Activated CD4-positive, CD25-positive, alpha-beta regulatory T cell treated with anti-CD3 and anti-CD28 coated beads, Interleukin-2, amount 50 U/mL, for 24 hours (primary cell): ENCODE measurements around the gene MIPEP.

Source experiments
- ATAC-seq, 2 donors: fragments of 150-1000 bp; cut with Tn5 transposase; one replicate each; pipeline ENCODE4 v1.10.0; 2021; ENCODE audit warnings: mild to moderate bottlenecking in 1 of 2, moderate library complexity in 1 of 2

MIPEP gene

DNA sequence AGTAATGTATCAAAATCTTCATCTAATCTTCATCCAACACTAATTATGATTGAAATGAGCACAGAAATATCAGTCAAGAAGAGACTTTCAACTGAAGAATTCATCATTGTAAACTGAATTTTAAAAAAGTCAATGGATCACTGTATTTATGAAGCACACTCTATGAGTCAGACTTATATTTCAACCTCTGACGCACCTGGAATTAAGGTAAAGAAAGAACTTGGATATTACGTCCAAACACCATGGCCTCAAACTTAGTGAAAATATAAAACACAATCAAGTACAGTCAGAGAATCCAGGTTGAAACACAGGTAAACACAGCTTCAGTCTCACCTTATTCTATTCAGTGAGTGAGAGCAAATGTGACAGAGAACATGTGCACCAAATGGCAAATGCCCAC is 39.5 kb downstream of the MIPEP start:
- no peak for ATAC-seq

GRCh38 chr13:23848646-23849141 is 40.5 kb downstream of the MIPEP start:
- ATAC-seq = no peak

GRCh38 chr13:23848019-23848418 is 41.2 kb downstream of the MIPEP start:
- no peak for ATAC-seq

DNA sequence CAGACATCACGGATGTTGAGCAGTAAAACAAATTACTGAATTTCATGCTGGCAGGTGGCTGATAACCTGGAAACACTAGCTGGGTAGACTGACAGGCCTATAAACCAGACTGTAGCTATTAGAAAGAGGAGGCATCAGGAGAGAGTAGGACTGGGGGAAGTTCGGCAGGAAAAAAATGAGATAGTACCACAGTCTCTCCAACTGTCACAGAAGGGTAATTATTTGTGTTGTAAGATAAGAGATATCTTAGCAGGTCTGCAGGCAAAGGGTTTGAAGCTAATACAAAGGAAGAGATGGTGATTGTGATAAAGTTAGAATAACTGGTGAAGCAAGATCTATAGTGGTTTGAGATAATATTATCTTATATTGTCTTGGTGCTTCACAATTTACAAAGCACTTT is 41.7 kb downstream of the MIPEP start:
- no peak for ATAC-seq

- no peak for ATAC-seq
Measured at GRCh38 chr13:23845105-23845725, 44.0 kb downstream of the MIPEP start.

DNA sequence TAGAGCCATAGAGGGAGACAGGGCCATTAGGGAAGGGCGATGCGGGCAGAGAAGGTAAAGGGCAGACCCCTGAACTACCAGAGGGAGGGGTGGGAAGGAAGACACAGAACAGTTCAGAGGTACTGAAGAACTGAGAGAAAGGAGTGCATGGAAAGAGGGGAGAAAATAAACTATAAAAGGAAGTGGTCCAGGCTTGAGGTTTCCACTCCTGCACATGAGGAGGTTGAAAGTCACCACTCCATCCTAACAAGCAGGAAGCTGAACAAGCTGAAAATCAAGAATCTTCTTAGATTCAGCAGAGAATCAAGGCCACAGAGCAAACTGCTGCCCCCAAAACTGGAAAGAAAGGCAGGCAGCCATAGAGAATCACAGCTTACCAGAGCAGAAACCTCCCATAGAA is 45.1 kb downstream of the MIPEP start:
- ATAC-seq = no peak

- ATAC-seq = no peak
Measured at GRCh38 chr13:23843436-23843835, 45.8 kb downstream of the MIPEP start.

DNA sequence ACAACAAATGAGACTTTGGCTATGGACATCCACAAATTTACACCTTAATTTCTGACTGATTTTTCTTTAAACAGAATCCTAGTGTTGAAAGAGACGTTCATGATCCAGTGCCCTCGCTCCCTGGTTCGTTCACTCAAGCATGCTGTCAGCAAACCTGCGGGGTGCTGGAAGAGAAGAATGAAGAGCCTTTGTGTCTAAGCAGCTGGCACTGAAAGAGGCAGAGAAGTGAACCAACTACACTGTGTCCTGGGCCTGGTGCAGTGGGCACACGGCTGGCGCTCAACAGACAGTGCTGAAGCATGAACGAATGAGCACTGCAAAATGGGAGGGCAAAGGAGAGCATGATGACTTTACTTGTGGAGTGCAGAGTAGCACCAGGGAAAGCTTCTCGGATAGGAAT is 46.8 kb downstream of the MIPEP start:
- ATAC-seq = no peak

DNA sequence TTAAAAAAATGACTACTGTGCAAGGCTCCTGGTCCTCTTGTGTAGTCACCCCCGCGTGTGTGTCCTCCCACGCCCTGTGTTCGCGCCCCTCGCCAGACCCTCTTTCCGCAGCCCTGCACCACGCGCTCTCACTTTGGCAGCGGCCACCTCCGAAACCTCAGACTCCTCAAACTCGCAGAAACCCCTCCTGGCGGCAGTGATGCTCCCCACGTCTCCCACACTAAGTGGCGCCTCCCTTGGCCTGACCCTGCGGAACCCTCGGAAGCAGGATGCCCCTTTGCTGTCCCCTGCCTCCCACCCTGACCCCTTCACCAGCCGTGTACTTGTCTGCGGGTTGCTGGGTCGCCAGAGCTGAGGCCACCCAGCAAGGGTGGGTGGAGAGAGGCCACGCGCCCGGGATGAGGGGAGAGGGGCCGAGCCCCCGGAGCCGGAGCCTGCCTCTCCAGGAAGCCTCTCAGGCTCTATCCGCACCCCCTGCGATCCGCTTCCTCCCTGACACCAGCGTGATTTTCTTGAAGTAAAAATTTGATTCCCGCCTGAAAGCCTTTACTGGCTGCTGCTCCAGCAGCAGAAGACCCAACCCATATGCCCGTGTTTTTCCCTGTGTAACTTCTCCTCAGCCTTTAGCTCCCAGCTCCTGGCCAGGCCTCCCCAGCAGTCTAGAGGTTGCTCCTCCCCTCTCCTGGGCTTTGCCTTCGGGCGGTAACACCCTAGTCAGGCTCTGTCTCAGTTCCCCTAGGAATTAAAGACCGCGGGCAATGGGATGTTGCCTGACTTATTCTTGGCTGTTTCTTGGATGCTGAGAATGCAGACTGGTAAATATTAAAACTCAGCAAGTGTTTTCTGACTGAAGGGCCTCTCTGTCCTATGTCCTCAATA is 55.2 kb downstream of the MIPEP start:
- ATAC-seq = no peak

DNA sequence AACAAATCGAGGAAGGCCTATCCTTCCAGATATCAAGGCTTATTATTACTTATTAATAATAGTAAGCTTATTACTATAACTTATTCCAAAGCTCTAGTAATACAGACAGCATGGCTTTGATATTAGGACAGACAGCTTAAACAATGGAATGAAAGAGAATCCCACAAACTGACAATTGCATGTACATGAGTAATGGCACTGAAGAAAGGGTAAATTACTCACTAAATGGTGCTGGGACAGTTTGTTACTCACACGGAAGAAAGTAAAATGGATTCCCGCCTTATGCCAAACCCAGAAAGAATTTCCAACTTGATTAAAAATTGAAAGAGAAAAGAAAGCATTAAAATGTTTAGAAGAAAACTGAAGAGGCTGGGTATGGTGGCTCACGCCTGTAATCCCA is 60.3 kb downstream of the MIPEP start:
- ATAC-seq = no peak

- ATAC-seq = no peak
Measured at GRCh38 chr13:23828086-23828485, 61.1 kb downstream of the MIPEP start.

GRCh38 chr13:23825179-23825578 is 64.0 kb downstream of the MIPEP start:
- ATAC-seq = no peak

- no peak for ATAC-seq
Measured at GRCh38 chr13:23824371-23824770, 64.8 kb downstream of the MIPEP start.

DNA sequence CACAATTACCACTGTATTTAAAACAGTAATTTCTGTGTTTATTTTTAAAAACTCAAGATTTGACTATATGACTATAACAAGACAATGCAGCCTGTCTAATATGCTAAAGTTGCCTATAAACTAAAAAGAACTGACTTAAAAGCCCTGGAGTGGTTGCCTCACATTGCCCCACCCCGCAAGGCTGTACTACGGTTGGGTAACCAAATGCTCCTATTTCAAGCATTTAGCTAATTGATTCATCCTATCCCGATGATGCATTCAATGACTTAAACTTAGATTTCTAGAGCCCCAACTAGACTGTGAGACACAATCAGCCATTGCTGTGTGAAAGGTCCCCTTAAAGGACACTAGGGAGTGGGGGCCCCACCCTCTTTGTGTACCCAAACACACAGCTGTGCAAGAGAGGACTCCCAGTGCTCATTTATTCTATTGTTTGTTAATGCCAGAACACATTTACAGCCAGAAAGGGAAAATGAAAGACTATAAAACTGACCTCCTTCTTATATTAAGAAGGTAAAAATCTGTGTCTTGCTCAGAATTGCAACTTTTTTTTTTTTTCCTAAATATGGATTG is 66.9 kb downstream of the MIPEP start:
- no peak for ATAC-seq

DNA sequence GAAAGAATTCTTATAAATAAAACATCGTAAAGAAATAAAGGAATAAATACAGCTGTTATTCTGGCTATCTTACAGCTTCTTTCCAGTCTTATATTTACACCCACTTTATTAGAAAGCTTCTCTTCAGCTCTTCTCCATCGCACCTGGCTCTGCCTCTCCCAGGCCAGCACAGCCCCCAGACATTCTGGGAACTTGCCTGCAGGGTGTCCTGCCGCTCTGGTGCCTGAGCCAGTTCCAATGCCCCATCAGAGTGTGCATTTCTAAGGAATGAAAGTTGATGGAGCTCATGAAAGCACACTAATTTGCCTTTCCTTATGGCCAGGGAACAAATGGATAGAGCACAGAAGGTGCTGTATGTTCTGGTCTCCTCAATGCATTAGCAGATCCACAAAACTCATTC is 68.7 kb downstream of the MIPEP start:
- ATAC-seq = no peak

GRCh38 chr13:23817830-23818229 is 71.4 kb downstream of the MIPEP start:
- no peak for ATAC-seq

DNA sequence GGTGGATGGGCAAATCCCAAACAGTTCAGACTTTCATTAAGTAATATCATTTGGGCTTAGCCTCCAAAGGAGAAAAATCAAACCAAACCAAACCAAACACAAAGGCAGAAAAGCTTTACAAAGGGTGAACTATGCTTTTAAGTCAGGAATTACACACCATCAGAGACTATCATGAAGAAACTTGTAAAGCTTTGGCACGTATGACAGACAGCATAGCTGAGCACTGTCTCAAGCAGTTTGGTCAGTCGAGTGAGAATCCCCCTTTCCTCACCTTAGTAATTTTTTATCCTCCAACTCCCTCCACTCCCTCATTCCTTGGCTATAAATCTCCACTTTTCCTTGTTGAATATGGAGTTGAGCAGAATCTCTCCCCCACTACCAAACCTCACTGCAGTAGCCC is 72.1 kb downstream of the MIPEP start:
- no peak for ATAC-seq

DNA sequence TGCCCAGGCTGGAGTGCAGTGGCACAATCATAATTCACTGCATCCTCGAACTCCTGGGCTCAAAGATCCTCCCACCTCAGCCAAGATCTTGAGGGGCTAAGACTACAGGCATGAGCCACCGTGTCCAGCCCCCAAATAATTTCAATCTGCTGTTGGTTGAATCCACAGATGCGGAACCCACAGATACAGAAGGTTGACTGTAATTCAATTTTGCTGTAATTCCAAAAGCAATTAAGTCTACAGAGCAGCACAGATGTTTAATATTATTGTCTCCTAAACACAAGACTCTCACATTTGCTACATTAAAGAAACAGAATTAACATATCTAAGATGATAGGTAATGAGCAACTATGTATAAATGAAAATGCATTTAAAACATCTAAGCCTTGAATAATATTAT is 75.6 kb downstream of the MIPEP start:
- no peak for ATAC-seq

- ATAC-seq = no peak
Measured at GRCh38 chr13:23811366-23812062, 77.7 kb downstream of the MIPEP start.

- no peak for ATAC-seq
Measured at GRCh38 chr13:23810685-23811240, 78.4 kb downstream of the MIPEP start.

GRCh38 chr13:23808803-23809202 is 80.4 kb downstream of the MIPEP start:
- ATAC-seq = no peak

DNA sequence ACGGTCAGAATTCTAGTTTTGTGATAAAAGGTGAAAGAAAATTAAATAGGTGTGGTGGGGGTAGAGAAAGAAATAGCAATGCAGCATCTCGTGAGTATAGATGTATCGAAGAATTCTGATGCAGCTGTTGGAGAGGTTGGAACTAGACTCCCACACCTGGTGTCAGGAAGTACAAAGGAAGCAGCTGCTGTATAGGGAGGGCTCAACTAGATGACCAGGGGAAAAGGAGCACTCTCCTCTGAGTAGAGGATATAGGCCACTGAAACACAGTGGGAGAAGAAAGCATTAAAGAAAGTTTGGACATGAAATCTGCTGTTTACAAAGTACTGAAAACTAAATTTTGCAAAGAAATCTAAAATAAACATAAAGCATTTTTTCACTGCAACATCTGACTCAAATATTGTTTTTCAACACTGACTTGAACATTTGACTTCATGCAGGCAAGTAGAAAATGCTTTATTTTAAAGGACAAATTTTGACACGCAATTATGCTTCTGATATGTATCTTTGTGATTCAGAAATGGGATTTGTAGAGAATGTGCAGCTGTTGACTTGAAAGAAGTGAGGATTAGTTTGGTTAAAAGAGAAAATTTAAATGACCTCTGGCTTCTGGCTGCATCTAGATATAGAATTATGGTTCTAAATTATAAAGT is 82.2 kb downstream of the MIPEP start:
- ATAC-seq = no peak
